Erythroblast (primary cell): Measurements from ENCODE around the gene PLEKHO2.

Source experiments
- GATA1 ChIP-seq: IDR thresholded peaks from 2 replicates; pipeline ENCODE4 v1.6.1; 2011; ENCODE audit warnings: low read depth, mild to moderate bottlenecking, control low read depth, low read length, moderate library complexity
- POLR2A ChIP-seq: IDR thresholded peaks from 2 replicates; pipeline ENCODE4 v1.6.1; 2011; ENCODE audit warnings: mild to moderate bottlenecking, low read length

GRCh38 chr15:64857421-64857820 is 15.7 kb downstream of the PLEKHO2 start:
- TF ChIP-seq POLR2A = no peak
- no peak for TF ChIP-seq GATA1
